Transverse colon (tissue), 4 donors: ENCODE data around the gene SHPK. TPM values are rescaled to one million over a fixed set of nuclear protein-coding genes. Genes with fewer than 3 reads are reported as not detected.

ENCODE experiments used
- DNase-seq: peaks from one replicate; pipeline ENCODE4 v3.0.0-alpha.2; 2019
- H3K27ac ChIP-seq, 4 donors: fragments of 200-600 bp; sonication (generic); 2 replicates each; pipeline ENCODE4 v1.5.1; 2016 to 2018; ENCODE audit warnings: inconsistent platforms in 4 of 4
- H3K27me3 ChIP-seq: fragments of 200-600 bp; sonication (generic); 2 replicates; pipeline ENCODE4 v1.5.1; 2017; ENCODE audit warnings: inconsistent platforms
- H3K36me3 ChIP-seq, 4 donors: fragments of 200-600 bp; sonication (generic); 2 replicates each; pipeline ENCODE4 v1.5.1; 2017 to 2019; ENCODE audit warnings: inconsistent platforms in 4 of 4
- H3K4me1 ChIP-seq, 4 donors: fragments of 200-600 bp; sonication (generic); 2 replicates each; pipeline ENCODE4 v1.5.1; 2017 to 2020; ENCODE audit warnings: inconsistent platforms in 4 of 4
- H3K4me3 ChIP-seq, 4 donors: fragments of 200-600 bp; sonication (generic); 1 replicate in 1 of 4; 2 replicates in 3 of 4; pipeline versions ENCODE4 v1.5.1 to v1.6.1; 2017 to 2019; ENCODE audit warnings: inconsistent platforms in 4 of 4
- H3K9me3 ChIP-seq, 2 donors: fragments of 200-600 bp; sonication (generic); 2 replicates each; pipeline ENCODE4 v1.5.1; 2017 to 2019; ENCODE audit warnings: inconsistent platforms in 2 of 2
- EP300 ChIP-seq: sonication (generic); formaldehyde crosslinking; IDR thresholded peaks from one replicate; pipeline ENCODE4 v1.6.1; 2017; ENCODE audit warnings: antibody characterized with exemption, low read depth
- POLR2A ChIP-seq: fragments of 450-650 bp; IDR thresholded peaks from one replicate; pipeline ENCODE4 v1.6.1; 2016; ENCODE audit warnings: antibody characterized with exemption, mild to moderate bottlenecking, moderate library complexity
- POLR2AphosphoS5 ChIP-seq, 3 donors: sonication (generic); formaldehyde crosslinking; IDR thresholded peaks; one replicate each; pipeline ENCODE4 v1.6.1; 2016; ENCODE audit warnings: antibody characterized with exemption in 3 of 3
- WGBS, 2 donors: methylation state at CpG; one replicate each; pipeline ENCODE4 v1.1.5; 2018; ENCODE audit warnings: low coverage in 1 of 2; 5-methylcytosine and 5-hydroxymethylcytosine counted together
- in situ Hi-C, 4 donors: fragments of 200-750 bp; cut with MboI; loops; one replicate each; pipeline versions ENCODE4 v1.15.0 to v1.15.1; 2017; ENCODE audit warnings: low sequenced_read_pairs in 3 of 4, low pct_ligation_motif_present in 1 of 4, low pct_unique_long_range_greater_than_20kb in 1 of 4
- intact Hi-C: fragments of 100-400 bp; cut with DNase I; formaldehyde crosslinking; loops from one replicate; pipeline ENCODE4 v1.15.1; 2023; ENCODE audit warnings: low total_unique reads
- total RNA-seq, 4 donors: library from RNA; depleted of rRNA; stranded (reverse); fragments of >200 nt; gene quantifications; one replicate each; pipeline ENCODE4 v1.1.0, GENCODE V29; 2016
- TF ChIP-seq, protein P1 (sequence below), 5 experiments: fragments of 200-600 bp in 3 of 5; fragments of 450-650 bp in 2 of 5; sonication (generic) in 3 of 5; IDR thresholded peaks; 1 replicate in 2 of 5; 2 replicates in 3 of 5; pipeline ENCODE4 v1.5.1; 2016 to 2017; ENCODE audit warnings: antibody characterized with exemption in 5 of 5, inconsistent platforms in 3 of 5, mild to moderate bottlenecking in 2 of 5, moderate library complexity in 1 of 5

Gene SHPK
- total RNA-seq, 4 donors from 2014 or later = 9.0 to 50.9 (median 24.2) TPM

DNA sequence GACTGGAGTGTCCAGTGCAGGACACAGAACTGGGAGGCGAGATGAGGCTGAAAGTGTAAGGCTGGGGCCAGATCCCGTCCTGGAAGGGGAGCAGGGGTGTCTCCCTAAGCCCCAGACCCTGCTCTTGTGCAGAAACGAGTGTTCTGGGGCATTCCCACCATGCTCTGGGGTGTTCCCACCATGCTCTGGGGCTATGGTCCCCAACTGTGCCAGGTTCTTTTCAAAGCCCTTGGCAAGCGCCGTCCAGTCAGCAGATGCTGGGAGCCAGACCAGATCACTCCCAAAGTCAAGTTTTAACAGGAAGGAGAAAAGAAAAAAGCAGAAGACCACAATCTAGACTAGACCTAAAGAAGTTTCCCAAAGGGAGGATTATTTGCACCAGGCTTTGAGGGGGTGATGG is 29.8 kb upstream of the SHPK start:
- H3K9me3 ChIP-seq = no peaks in the 10 kb centered on the region
- in situ Hi-C loops = no loop called here
- H3K4me1 ChIP-seq = peaks cover 16 to 32% (median 25%) of the 10 kb centered on the region in 4 donors
- DNase-seq = no peak
- no peaks in the 10 kb centered on the region for H3K27me3 ChIP-seq
- TF ChIP-seq, protein P1, sequence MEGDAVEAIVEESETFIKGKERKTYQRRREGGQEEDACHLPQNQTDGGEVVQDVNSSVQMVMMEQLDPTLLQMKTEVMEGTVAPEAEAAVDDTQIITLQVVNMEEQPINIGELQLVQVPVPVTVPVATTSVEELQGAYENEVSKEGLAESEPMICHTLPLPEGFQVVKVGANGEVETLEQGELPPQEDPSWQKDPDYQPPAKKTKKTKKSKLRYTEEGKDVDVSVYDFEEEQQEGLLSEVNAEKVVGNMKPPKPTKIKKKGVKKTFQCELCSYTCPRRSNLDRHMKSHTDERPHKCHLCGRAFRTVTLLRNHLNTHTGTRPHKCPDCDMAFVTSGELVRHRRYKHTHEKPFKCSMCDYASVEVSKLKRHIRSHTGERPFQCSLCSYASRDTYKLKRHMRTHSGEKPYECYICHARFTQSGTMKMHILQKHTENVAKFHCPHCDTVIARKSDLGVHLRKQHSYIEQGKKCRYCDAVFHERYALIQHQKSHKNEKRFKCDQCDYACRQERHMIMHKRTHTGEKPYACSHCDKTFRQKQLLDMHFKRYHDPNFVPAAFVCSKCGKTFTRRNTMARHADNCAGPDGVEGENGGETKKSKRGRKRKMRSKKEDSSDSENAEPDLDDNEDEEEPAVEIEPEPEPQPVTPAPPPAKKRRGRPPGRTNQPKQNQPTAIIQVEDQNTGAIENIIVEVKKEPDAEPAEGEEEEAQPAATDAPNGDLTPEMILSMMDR (IDR thresholded peaks at IDR 0.05) = no peak
- TF ChIP-seq EP300 = no peak
- no peak for TF ChIP-seq POLR2A
- TF ChIP-seq POLR2AphosphoS5 (IDR thresholded peaks at IDR 0.05) = no peak
- H3K4me3 ChIP-seq = no peak overlapping the region
- 75% methylated on average over 5 of the region's 5 CpGs; no CpG with 5 or more reads in 1 of the 2 donors for WGBS, 2 donors
- peaks cover 0 to 17% (median 3%) of the 10 kb centered on the region in 4 donors for H3K36me3 ChIP-seq
- intact Hi-C loops = no loop called here
- peak overlapping the region in 1 of 4 donors; percentile 10 for H3K27ac ChIP-seq

DNA sequence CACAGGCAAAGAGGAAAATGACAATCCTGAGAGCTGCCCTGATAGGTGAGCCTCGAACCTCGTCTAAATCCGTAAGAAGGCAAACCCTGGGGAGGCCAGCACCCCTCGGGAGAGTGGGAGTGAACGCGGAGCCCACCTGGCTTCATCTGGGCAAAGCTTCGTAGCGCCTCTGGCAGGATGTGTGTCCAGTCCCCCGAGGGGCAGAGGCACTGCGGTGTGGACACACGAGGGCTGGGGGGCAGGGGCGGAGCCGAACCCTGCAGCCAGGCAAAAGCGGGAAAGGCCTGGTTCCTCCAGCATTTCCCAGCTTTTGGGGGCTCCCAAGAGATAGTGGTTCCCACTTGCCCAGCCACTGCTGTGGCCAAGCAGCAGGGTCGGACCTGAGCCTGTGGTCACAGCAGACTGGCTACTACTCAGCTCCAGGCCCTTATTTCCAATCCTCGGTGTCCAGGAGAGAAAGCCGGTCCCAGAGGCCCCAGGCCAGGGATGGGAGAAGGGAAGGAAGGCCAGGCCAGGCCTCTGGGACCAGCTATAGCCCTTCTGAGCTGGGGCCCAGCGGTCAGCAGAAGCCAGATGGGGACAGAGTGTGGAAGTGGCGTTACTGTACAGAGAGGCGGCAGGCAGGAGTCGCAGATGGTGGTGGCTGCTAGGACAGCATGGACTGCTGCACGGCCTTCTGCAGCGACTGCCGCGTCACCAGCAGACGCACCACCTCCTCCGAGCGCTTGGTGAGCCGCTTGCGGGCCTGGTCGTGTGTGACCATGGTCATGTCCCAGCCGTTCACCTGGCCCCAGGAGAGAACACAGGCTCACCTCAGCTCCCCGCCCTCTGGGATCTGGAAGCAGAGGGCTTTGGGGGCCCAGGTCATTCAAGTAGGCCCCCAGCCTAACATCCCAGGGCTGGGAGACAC is 27.3 kb upstream of the SHPK start:
- in situ Hi-C loops = no loop called here
- Histone ChIP-seq H3K27ac (no peak overlapping the region), H3K4me1 (peaks cover 10 to 39% (median 29%) of the 10 kb centered on the region in 4 donors), H3K4me3 (no peak overlapping the region), H3K27me3 (no peaks in the 10 kb centered on the region), H3K36me3 (peaks cover 0 to 17% (median 3%) of the 10 kb centered on the region in 4 donors), H3K9me3 (no peaks in the 10 kb centered on the region)
- no peak for DNase-seq
- TF ChIP-seq EP300 (no peak), POLR2AphosphoS5 (IDR thresholded peaks at IDR 0.05) (no peak), POLR2A (no peak)
- TF ChIP-seq, protein P1 (IDR thresholded peaks at IDR 0.05) = no peak
- intact Hi-C loops = no loop called here
- 91 to 98% methylated on average over 7 to 33 of the region's 33 CpGs for WGBS, 2 donors

DNA sequence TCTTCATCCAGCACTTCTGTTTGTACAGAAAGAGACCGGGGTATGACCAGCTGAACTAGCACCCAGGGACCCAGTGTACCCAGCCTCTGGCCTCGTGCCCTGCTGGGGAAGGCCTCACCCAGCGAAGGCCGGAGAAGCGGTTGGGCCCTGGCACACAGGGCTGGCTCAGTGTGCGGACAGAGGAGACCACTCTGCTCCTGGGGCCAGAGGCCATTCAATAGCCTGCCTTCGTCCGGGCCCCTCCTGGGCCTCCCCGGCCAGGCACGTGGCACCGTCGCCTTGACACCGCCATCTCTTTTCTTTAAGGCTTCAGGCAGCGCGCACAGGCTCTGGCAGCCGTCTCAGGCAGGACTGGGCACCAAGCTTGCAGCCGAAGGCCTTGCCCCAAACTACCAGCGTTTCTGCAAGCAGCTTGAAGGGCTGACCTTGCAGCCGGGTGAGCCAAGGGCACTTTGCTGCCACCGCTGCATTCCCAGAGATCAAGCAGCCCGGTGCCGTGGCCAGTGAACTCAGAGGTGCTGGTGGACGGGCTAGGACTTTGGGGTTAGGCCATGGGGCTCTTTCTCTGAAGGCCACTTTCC is 24.4 kb upstream of the SHPK start:
- no peak overlapping the region for H3K4me3 ChIP-seq
- WGBS, 2 donors = 91% methylated on average over 23 of the region's 23 CpGs; no CpG with 5 or more reads in 1 of the 2 donors
- peaks cover 3 to 22% (median 15%) of the 10 kb centered on the region in 4 donors for H3K4me1 ChIP-seq
- intact Hi-C loops (no loop called here), in situ Hi-C loops (no loop called here)
- peaks cover 0 to 17% (median 3%) of the 10 kb centered on the region in 4 donors for H3K36me3 ChIP-seq
- no peaks in the 10 kb centered on the region for H3K9me3 ChIP-seq
- no peaks in the 10 kb centered on the region for H3K27me3 ChIP-seq
- DNase-seq = no peak
- TF ChIP-seq, protein P1 (IDR thresholded peaks at IDR 0.05) = no peak
- no peak for TF ChIP-seq EP300
- no peak for TF ChIP-seq POLR2AphosphoS5 (IDR thresholded peaks at IDR 0.05)
- no peak for TF ChIP-seq POLR2A
- peak overlapping the region; percentile 59 to 77 (median 74) for H3K27ac ChIP-seq

DNA sequence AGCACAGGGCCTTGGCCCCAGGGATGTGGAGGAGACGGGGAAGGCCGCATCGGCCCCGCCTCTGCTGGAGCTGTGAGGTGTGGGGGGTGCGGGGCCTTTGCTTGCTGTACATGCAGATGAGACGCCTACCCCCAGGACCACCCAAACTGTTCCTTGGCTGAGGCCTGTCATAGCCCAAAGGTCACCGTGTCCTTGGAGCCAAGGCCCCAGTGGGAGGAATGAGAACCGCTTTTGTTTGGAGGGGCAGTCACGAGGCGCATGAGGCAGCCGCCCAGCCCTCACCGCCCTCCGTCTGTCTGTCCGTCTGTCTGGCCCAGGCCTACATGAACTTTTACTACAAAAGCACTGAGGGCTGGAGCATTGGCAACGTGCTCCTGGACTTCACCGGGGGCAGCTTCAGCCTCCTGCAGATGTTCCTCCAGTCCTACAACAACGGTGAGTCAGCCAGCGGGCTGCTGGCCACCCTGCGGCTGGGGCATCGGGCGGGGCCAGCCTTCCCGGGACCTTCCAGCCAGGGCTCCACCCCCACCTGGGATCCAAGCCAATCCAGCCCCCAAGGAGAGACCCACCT is 23.6 kb upstream of the SHPK start:
- Histone ChIP-seq H3K9me3 (no peaks in the 10 kb centered on the region), H3K4me3 (no peak overlapping the region), H3K27ac (peak overlapping the region; percentile 59 to 77 (median 74)), H3K4me1 (peaks cover 3 to 22% (median 15%) of the 10 kb centered on the region in 4 donors), H3K36me3 (peaks cover 0 to 15% (median under 1%) of the 10 kb centered on the region in 4 donors), H3K27me3 (no peaks in the 10 kb centered on the region)
- peak; percentile 4 to 59 (median 5) for TF ChIP-seq POLR2AphosphoS5 (IDR thresholded peaks at IDR 0.05)
- TF ChIP-seq, protein P1 (IDR thresholded peaks at IDR 0.05) = peak in 3 of 5 experiments; percentile 5 to 46 (median 29)
- no peak for TF ChIP-seq EP300
- peak; percentile 27 for TF ChIP-seq POLR2A
- peak; percentile 43 for DNase-seq
- in situ Hi-C loops (no loop called here), intact Hi-C loops (no loop called here)
- WGBS, 2 donors = 74% methylated on average over 18 of the region's 22 CpGs; no CpG with 5 or more reads in 1 of the 2 donors
